DND-41 (cell line): ENCODE measurements around the gene BOLA3.

Experiments
- ATAC-seq: fragments of 200-7000 bp; cut with Tn5 transposase; 3 replicates; pipeline ENCODE4 v1.9.1; 2021; ENCODE audit warnings: low read depth; ENCODE audit not compliant: insufficient read depth
- DNase-seq: peaks from one replicate; pipeline ENCODE4 v3.0.0-alpha.2; 2020
- H2AFZ ChIP-seq: 2 replicates; pipeline ENCODE4 v1.6.0; 2012; ENCODE audit warnings: low read depth, low read length
- H3K27ac ChIP-seq: 2 replicates; pipeline ENCODE4 v1.5.1; 2012; ENCODE audit warnings: low read length, inconsistent platforms
- H3K27me3 ChIP-seq: fragments of 200-600 bp; sonication (generic); 2 replicates; pipeline ENCODE4 v1.6.0; 2012; ENCODE audit warnings: low read length, mild to moderate bottlenecking, inconsistent platforms; ENCODE audit not compliant: insufficient read depth, poor library complexity
- H3K36me3 ChIP-seq: 2 replicates; pipeline ENCODE4 v1.5.1; 2012; ENCODE audit warnings: low read length, inconsistent platforms; ENCODE audit not compliant: insufficient read depth
- H3K4me1 ChIP-seq: 2 replicates; pipeline ENCODE4 v1.5.1; 2012; ENCODE audit warnings: mild to moderate bottlenecking, low read length; ENCODE audit not compliant: insufficient read depth
- H3K4me2 ChIP-seq: 2 replicates; pipeline ENCODE4 v1.6.0; 2012; ENCODE audit warnings: mild to moderate bottlenecking, moderate library complexity, low read length, inconsistent platforms; ENCODE audit not compliant: insufficient read depth
- H3K4me3 ChIP-seq, 2 experiments: fragments of 200-600 bp in 1 of 2; shearing (Covaris generic) in 1 of 2; 2 replicates each; pipeline ENCODE4 v1.5.1; 2012 to 2016; ENCODE audit warnings: inconsistent platforms in 2 of 2, low read length in 2 of 2, mild to moderate bottlenecking in 2 of 2, low read depth in 1 of 2, moderate library complexity in 1 of 2
- H3K79me2 ChIP-seq: 2 replicates; pipeline ENCODE4 v1.6.0; 2012; ENCODE audit warnings: low read length, inconsistent platforms; ENCODE audit not compliant: insufficient read depth
- H3K9ac ChIP-seq: 2 replicates; pipeline ENCODE4 v1.6.0; 2012; ENCODE audit warnings: low read depth, mild to moderate bottlenecking, inconsistent platforms, low read length, moderate library complexity
- H3K9me3 ChIP-seq: 2 replicates; pipeline ENCODE4 v1.5.1; 2012; ENCODE audit warnings: low read length, moderate library complexity, mild to moderate bottlenecking, inconsistent platforms; ENCODE audit not compliant: insufficient read depth, severe bottlenecking
- H4K20me1 ChIP-seq: 2 replicates; pipeline ENCODE4 v1.6.0; 2012; ENCODE audit warnings: low read length; ENCODE audit not compliant: insufficient read depth
- EZH2 ChIP-seq: IDR thresholded peaks from 3 replicates; pipeline ENCODE4 v1.6.1; 2012; ENCODE audit warnings: borderline replicate concordance, low read depth, mild to moderate bottlenecking, moderate library complexity, low read length, inconsistent platforms; ENCODE audit not compliant: severe bottlenecking
- TF ChIP-seq, protein P1 (sequence below): IDR thresholded peaks from 2 replicates; pipeline ENCODE4 v1.5.1; 2012; ENCODE audit warnings: borderline replicate concordance, low read length, moderate library complexity, mild to moderate bottlenecking; ENCODE audit not compliant: poor library complexity, severe bottlenecking; ENCODE audit errors: extremely low read depth

The BOLA3 gene

DNA sequence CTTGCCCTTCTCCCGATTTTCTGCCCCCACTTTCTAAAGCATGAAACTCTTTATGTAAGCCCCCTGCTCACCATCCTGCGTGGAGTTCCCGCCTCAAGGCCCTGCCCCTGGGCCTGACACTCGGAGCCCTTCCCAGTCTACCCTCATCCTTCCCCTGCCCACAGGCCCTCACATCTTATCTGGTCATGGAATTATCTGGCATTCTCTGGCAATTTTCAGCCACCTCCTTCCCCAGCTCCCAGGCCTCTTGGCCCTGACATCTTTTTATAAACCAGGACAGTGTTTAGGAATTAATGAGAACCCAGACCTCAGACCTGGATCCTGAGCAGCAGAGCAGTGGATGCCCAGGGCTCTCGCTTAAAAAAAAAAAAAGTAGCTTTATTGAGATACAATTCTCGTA is 61.7 kb downstream of the BOLA3 start:
- H3K27ac ChIP-seq = no peak overlapping the region
- no peak for TF ChIP-seq EZH2
- TF ChIP-seq, protein P1, sequence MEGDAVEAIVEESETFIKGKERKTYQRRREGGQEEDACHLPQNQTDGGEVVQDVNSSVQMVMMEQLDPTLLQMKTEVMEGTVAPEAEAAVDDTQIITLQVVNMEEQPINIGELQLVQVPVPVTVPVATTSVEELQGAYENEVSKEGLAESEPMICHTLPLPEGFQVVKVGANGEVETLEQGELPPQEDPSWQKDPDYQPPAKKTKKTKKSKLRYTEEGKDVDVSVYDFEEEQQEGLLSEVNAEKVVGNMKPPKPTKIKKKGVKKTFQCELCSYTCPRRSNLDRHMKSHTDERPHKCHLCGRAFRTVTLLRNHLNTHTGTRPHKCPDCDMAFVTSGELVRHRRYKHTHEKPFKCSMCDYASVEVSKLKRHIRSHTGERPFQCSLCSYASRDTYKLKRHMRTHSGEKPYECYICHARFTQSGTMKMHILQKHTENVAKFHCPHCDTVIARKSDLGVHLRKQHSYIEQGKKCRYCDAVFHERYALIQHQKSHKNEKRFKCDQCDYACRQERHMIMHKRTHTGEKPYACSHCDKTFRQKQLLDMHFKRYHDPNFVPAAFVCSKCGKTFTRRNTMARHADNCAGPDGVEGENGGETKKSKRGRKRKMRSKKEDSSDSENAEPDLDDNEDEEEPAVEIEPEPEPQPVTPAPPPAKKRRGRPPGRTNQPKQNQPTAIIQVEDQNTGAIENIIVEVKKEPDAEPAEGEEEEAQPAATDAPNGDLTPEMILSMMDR = no peak
- peaks cover 94% of the 10 kb centered on the region for H3K36me3 ChIP-seq
- H3K27me3 ChIP-seq = no peaks in the 10 kb centered on the region
- 0 out of 2 replicates have a peak, but pooled peaks cover 4% of the 10 kb centered on the region for H3K79me2 ChIP-seq
- H3K9me3 ChIP-seq = no peaks in the 10 kb centered on the region
- no peak for DNase-seq
- H3K4me1 ChIP-seq = no peaks in the 10 kb centered on the region
- no peak overlapping the region for H3K4me2 ChIP-seq
- H3K4me3 ChIP-seq = no peak overlapping the region
- peaks cover 13% of the 10 kb centered on the region; the same call in 1 of the 2 replicates for H4K20me1 ChIP-seq
- no peak overlapping the region for H2AFZ ChIP-seq
- no peak overlapping the region for H3K9ac ChIP-seq
- ATAC-seq = no peak
